HCEC 1CT (cell line): ENCODE measurements around the gene MOB2.

Experiments
- DNase-seq: peaks from one replicate; pipeline ENCODE4 v3.0.0-alpha.2; 2017

Gene MOB2, protein sequence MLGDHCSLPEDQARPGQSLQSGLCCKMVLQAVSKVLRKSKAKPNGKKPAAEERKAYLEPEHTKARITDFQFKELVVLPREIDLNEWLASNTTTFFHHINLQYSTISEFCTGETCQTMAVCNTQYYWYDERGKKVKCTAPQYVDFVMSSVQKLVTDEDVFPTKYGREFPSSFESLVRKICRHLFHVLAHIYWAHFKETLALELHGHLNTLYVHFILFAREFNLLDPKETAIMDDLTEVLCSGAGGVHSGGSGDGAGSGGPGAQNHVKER

DNA sequence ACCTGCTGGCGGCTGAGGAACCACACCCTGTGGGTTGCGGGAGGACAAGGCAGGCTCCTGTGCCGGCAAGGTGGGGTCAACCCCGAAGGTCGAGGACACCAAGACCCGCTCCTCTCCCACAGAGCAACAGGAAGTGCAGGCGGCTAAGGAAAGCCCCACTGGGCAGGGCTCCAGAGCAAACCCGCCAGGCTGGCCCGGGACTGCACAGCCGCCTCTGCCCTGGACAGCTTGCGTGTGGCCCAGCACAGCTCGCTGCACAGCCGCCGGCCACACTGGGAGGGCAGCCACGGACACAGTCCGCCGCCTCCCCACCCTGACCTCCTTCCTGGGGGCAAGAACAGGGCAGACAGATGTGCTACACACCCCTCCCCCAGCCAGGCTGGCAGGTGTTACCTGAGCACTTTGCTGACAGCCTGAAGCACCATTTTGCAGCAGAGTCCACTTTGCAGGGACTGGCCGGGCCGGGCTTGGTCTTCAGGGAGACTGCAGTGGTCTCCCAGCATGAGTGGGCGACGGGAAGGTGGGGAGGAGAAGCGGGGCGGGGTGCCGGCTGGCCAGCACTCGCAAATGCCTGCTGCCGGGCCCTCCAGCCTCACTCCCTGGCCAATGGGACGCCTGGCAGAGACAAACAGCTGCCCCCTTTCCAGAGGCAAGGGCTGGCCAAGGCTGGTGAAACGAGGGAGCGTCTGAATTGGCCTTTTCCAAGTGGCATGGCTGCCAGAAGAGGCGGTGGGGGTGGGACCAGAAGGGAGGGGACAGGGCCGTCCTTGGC lies at the start of gene MOB2:
Gene MOB2 (minus strand): TSS at position 726 of the 772 bp plus-strand sequence. CDS start 223 bp downstream, at position 503.
- DNase-seq = no peak

DNA sequence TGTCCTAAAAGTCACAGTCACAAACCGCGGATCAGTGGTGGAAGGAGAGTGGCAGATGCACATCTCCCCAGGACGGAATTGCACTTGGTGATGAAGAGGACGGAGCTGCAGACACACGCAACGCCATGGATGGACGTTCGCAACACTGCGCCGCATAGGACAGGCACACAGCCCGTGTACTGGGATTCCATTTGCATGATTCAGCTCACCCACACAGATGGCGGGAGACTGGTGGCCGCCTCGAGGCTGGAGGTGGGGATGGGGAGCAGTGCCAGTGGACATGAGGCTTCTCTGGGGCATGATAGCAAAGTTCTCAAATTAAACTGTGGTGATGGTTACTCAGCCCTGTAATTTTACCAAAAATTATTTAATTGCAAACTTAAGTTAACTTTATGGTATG lies 48.1 kb upstream of the MOB2 start:
- no peak for DNase-seq

DNA sequence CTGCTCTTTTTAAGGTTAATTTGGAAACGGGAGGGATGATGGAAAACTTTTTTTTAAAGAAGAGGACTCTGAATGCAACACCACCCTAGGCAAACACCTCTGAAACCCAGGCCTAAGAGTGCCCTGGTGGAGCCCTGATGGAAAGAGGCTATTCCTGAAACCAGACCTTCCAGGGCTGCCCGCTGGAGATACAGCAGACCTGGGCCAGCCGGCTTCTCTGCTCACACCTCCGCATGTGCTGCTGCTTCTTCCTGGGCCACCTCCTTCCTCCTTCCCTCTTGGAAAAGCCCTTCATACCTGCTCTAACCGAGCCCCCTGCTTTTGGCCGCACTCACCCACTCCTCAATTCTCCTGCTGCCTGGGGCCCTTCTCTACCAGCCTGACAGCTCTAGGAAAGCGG lies 47.6 kb upstream of the MOB2 start:
- DNase-seq = no peak

DNA sequence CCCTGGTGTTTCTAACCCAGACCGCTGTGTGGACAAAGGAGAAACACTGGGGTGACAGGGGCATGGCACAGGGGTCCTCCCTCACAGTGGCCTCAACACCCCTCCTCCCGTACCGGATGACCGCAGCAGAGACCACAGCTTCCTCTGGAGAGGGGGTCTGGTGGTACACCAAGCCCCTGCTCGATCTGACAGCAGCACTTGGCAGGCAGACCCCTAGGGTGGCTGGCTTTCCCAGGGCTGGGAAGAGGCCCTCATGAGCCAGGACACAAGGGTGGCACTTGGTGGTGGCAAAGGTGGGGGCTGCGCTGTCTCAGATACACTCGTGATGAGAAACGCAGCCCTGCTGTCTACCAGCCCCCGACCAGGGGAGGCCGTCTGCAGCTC lies 46.8 kb upstream of the MOB2 start:
- DNase-seq = no peak

DNA sequence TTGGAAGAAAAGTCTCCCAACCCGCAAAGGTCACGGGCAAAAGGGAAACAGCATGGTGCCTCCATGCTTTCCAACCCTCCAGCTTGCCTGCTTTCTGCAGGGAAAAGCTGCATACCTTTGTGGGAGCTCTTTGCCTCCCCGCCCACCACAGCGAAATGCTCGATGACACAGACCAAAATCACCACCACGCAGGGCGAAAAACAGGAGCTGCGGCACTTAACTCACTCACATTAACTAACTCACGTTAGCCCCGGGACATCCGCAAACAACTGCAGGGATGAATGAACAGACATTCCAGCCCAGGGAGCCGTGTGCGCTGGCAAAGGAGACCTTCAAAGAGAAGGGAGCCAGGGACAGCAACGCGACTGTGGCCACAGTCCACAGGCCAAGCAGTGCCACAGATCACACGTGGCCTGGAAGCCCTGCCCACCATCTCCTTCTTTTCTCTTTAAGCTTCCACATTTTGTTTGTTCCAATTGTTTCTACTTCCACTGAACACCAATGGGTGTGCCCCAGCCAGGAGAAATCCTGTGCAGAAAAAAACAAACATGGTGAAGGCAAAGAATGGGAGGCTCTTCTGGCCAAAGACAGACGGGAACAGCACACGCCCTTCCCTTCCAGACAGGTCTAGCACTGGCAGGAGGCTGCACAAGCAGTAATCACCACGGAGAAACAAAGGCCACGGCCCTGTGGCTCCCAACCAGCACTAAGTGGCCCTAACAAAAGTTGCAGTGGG lies 46.2 kb upstream of the MOB2 start:
- DNase-seq = no peak

DNA sequence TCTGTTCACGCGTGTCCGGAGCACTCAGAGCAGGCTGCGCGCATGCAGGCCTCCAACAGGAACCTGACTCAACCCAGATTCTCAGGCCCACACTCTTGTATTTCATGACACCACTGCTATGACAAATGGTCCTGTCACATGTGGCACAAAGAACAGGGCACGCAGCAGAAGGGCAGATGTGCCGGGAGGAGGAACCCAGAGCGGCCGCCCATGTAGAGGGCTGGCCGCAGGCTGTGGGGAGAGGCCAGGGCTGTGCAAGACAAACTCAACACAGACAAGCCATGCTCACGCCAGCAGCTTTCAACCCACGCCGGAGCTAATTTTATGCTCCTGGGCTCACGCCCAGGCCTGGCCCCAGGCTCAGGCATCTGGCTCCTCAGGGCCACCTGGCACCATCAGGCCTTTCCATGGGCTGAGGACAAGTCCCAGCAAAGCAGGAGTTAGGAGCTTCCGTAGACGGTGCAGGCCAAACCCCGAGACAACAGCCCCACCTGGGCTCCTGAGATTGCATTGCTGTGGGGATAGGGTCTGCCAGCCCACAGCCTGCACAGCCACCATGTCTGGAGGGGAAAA lies 45.5 kb upstream of the MOB2 start:
- no peak for DNase-seq

DNA sequence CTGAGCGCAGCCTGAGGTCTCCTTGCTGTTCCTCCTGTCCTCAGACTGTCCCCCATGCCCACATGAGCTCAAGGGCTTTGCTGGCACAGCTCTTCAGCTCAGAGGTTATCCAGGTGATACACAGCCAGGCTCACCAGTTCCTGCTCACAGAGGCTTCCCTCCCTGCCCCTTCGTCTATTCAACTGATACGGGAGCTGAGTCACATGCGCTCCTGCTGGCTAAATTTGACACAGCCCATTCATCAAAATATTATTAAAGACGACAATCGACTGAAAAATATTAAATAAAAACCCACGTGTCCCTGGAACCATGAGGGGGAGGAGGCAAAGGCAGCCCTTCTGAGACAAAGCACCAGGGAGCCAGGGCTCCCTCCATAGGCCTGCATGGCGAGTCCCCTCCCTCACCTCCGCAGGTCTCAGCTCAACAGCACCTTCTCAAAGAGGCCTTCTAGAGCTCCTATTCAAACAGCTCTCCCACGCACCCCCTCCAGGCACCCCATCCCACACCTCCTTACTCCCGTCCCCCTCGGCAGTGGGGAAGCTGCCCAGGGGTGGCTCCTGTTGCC lies 45.0 kb upstream of the MOB2 start:
- no peak for DNase-seq

DNA sequence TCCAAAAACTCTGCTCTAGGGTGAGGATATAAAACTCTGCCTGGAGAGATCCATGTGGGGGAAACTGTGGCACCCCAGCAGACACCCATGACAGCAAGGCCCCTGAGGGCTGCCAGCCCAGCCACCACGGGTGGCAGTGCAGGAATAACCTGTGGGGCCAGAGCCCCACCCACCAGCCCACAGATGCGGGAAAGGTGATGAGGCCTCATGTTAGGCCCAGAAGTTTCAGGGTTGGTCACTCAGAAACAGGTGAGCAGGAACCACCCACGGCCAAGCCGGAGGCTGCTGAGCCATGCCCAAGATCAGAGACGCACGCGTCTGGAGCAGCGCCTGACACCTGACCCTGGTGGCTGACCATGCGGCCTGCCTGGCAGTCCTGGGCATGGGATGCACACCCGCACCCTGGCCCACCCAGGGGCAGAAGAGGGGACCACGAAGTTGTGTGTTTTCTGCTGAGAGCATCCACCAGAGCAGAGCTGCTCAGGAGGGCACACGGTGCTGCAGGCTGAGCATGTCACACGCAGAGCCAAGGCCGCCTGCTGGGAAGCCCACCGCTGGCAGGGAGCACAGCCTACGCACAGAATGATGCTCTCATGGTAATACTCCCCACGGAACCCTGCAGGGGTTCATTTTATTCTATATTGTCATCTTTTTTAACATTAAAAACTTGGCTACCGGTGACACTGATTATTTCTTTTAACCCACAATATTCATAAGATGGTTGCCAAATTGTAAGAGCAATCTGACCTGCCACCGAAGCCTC lies 44.3 kb upstream of the MOB2 start:
- no peak for DNase-seq

DNA sequence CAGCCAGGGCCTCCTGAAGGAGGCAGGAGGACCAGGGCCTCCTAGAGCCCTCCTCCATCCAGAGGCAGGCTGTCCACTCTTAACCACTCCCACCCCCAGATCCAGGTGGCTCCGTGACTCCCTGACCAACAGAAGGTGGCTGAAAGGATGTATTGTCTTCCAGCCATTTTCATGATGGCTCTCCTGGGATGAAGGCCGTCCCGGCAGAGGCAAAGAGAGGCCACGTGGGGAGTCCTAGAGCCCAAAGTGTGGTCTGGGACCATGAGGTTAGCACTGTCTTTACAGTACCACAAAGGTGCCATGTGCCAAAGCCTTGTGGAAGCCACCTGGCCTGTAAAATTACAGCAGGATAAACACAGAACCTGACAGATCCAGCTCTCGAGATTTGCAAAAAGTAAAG lies 43.2 kb upstream of the MOB2 start:
- DNase-seq = no peak

DNA sequence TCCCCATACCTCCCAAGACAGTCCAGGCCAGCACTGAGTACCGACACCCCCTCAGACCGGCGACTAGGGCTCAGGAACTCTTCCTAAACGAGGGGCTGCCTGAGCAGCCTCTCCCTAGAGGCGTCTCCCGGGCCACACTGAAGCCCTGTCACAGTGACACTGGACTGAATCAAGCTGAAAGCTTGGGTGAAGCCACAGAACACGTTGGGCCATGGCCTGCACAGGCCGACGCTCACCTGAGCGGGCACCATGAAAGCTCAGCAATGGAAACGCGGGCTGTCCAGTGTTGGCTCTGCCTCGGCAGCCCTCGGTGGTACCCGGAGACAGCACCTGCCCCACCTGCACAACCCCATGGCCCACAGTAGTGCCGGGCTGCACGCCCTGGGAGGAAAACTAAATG lies 42.7 kb upstream of the MOB2 start:
- no peak for DNase-seq

DNA sequence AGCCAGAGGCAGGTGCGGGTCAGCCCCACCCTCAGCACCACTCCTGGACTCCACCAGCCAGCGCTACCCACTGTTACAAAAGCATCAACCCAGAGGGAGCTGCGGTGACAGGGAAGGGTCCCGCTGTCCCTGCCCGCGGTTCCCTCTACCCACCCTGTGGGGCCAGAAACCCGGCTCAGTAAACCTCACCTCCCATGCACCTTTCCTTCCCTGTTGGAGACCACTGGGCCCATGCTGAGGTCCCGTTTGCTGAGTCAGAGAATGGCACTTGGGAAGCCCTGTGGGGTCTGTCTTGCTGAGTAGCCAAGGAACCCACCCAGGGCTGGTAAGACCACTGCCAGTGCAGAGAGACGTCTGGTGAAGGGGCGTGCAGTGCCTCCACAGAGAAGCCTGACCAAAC lies 42.1 kb upstream of the MOB2 start:
- no peak for DNase-seq

DNA sequence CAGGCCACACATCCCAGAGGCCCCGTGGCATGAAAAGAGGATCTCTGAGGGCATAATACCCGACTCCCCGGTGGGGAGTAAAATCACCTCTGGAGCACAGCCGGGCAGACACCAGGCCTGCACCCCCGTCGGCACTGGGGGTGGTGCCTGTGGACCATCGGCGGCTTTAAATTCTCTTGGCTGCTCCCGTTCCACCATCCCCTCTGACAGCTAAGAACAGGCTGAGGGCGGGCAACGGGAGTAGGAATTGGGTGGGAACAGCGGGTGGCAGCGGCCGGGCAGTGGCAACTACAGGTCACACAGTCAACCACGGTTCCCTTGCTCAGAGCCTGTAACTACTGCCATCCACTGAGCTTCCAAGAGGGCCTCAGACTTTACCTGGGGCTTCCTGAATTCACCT lies 40.2 kb upstream of the MOB2 start:
- no peak for DNase-seq

DNA sequence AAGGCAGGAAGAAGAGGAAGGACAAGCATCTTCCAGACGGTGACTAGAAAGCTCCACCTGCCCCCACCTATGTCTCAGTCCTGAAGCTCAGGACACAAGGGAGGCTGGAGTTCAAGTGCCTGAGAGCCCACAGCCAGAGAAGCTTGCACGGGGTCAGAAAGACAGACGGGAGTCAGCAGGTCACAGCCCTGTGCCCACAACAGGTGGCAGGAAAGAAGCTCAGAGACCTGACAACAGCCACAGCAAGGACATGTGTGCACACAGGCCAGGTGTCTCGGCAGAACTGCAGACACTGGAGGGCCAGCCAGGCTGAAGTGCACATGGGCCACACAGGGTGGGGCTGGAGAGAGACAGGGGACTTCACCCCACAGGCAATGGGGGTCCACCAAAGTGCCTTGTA lies 37.2 kb upstream of the MOB2 start:
- no peak for DNase-seq

DNA sequence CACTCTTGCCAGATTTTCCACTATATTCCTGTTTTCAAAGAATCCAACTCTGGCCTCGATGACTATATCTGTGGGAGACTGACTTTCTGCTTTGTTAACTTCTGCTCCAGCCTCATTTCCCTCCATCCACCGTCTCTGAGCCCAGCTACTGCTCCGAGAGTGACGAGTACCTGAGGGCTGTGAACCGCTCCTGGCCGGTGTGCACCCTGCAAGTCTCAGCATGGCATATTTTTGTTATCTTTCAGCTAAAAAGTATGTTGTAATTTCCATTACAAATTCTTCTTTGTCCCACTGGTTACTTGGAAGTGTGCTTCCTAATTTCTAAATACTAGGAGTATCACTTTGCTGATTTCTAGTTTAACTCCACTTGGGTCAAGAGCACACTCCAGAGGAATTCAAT lies 36.5 kb upstream of the MOB2 start:
- DNase-seq = no peak

DNA sequence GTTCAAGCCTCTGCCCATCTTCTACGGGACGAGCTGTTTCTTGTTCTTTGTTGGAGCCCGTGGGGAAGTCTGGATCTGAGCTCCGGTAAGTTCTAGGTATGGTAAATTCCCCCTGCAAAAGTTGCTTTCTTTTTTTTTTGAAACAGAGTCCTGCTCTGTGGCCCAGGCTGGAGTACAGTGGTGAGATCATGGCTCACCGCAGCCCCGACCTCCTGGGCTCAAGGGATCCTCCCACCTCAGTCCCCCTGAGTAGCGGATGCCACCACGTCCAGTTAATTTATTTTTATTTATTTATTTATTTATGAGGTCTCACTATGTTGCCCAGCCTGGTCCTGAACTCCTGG lies 35.5 kb upstream of the MOB2 start:
- DNase-seq = no peak

DNA sequence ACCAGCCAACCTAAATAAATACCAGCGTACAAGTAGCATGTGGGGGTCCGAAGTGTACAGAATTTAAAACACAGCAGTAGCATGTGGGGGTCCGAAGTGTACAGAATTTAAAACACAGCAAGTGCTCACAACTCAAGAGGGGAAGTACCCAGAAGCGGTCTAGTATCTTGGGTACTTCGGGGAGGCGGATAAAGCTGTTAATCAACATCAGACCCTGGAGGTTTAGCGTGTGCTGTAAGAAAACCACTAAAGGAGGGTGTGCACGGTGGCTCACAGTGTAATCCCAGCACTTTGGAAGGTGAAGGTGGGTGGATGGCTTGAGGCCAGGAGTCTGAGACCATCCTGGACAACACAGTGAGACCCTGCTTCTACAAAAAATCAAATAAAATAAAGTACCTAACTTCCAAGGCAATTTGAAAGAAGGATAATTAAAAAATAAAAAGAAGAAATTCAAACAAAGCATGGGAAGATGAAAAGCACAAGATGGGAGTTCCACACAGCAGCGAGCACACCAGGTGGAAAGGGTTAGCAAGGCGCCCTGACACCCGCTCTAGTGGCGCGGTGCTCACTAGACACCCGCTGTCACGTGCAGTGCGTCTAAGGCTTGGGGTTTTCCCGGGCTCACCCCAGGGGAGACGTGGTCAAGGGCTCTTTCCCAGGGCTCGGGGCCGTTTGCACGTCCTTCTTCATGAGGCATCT lies 35.0 kb upstream of the MOB2 start:
- no peak for DNase-seq

DNA sequence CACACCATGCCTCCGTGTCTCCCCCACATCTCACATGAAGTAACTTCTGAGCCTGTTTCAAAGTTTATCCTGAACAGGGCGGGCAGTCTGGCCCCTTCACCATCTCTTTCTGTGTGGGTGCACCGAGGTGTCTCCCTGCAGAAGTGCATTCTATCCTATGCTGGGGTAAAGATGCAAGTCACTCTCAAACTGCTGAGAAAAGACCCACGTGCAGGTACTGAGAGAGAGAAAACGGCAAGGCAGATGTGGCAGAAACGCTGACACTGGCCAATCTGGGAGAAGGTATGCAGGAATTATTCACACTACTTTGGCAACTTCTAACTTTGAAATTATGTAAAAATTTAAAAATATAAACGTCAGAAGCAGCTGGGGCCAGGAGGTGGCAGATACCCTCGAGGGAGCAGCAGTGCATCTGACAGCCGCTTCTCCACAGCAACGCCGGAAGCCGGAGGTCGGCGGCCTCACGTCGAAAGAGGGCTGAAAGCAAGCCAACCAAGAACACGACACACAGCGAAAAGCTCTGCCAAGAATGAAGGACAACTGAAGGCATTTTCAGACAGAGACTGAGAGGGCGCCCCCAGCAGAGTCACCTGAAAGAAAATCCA lies 34.2 kb upstream of the MOB2 start:
- no peak for DNase-seq

DNA sequence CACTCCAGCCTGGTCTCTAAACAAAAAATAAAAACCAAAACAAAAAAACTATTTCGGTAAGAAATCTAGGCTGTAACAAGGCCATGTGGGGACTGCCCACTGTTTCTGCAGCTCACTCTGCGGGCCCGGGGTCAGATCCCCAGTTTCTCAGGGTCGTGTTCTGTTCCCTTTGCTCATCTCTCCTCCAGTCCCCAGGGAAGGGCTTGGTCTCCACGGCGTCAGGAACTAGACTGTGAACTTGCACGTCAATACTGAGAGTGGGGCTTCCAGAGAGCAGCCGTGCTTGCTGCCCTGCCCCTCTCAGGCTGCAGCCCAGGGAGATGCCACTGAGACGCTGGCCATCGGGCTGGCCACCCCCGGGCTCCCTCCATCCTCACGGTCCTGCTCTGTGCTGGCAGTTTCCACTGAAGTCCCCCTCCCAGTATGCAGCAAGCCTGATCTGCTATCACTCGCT lies 33.7 kb upstream of the MOB2 start:
- no peak for DNase-seq

DNA sequence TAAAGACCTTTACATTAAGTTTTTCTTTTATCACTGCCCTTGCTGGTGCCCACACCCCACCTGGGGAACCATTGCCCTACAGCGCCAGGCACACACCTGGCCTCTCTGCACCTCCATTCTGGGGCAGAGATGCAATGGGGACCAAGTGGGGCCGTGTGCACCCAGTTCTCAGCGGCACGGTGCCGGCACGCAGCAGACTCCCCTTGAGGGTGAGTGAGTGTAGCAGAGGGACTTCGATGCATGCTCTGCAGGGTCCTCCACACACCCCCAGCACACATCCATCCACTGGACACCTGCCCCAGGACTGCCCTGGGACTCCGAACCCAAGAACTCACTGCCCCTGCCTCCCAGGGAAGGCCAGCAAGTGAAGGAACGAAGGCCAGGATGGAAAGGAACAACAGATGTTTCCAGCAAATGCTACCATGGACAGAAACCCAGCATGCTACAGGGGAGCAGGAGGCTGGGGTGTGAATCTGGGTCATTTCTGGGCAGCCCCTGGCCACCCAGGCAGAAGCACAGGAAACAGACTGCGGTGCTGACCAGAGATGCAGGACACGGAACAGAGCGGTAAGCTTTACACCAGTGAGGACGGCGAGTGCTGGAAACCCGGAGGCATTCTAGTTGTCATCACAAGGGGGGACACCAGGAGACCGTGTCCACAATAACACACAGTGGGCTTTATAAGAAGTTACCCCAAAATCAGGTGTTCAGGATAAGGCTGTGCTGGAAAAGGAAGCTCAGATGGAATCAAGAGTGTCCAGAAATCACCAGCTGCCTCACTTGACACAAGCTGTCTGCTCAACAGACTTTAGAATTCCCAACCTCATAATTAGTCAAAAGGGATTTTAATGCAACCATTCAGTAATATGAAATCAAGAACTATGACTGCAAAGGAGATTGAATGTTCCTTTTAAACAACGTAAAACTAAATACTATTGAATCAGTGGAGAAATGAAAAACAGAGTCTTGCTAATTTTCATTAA lies 32.7 kb upstream of the MOB2 start:
- no peak for DNase-seq

DNA sequence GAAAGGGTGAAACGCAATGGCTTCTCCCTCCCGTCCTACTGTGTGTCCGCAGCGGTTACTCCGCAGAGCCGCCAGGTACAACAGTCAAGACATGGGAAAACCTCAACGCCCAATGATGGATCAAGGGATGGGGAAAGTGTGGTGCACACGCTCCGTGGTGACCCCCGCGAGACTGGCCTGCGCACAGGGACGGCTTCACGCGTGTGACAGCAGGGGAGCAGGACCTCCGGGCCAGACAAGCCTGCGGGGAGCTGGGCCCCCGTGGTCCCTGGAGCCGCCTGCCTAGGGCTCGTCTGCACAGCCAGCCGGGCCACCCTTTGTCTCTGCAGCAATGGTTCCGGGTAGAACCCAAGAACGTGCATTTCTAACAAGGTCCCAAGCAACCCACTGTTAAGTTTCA lies 31.7 kb upstream of the MOB2 start:
- no peak for DNase-seq
